ENCODE measurements around the gene CD247. TPM values are rescaled to one million over a fixed set of nuclear protein-coding genes. Genes with fewer than 3 reads are reported as not detected.
"Not testable (repeated sequence)": the region's sequence is repeated elsewhere in the genome, so short reads cannot be mapped to it uniquely, and the experiment has no call there.

The CD247 gene
- total RNA-seq, 1 donor from 2014 or later, result not detected

DNA sequence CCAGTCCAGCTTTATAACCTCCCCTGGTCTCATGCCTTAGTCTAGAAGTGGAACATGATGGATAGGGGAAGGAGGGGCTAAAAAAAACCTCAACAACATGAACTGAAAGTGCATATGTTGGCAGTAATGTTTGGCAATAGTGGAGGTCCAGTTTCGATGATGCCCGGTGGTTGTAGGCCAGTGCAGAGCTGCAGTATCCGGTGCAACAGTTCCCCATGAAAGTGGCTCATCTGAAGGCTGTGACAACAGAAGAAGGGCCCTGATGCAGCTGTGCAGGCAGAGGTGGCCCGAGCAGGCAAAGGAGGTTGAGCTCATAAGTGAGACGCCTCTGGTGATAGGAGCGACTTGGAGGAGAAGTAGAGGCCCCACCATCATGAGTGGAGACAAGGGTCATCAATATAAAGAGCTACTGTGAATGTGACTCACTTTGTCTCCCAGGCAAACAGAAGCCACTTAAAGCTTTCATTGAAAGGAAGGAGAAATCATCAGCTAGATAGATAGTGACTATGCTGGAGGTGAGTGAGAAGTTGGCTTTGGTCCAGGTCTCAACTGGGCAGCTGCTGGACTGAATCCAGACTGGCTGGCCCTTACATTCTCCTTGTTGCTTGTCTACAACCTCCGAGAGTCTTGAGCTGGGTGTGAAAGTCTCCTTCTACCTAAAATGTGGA lies 45.4 kb upstream of the CD247 start:
- TF ChIP-seq, protein P1, sequence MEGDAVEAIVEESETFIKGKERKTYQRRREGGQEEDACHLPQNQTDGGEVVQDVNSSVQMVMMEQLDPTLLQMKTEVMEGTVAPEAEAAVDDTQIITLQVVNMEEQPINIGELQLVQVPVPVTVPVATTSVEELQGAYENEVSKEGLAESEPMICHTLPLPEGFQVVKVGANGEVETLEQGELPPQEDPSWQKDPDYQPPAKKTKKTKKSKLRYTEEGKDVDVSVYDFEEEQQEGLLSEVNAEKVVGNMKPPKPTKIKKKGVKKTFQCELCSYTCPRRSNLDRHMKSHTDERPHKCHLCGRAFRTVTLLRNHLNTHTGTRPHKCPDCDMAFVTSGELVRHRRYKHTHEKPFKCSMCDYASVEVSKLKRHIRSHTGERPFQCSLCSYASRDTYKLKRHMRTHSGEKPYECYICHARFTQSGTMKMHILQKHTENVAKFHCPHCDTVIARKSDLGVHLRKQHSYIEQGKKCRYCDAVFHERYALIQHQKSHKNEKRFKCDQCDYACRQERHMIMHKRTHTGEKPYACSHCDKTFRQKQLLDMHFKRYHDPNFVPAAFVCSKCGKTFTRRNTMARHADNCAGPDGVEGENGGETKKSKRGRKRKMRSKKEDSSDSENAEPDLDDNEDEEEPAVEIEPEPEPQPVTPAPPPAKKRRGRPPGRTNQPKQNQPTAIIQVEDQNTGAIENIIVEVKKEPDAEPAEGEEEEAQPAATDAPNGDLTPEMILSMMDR (IDR thresholded peaks at IDR 0.05; ENCODE audit: partially characterized antibody, unreplicated experiment), result no peak
- Mint-ChIP-seq H3K27me3 (ENCODE audit: unreplicated experiment) (peaks cover 4% of the 10 kb centered on the region), H3K36me3 (ENCODE audit: unreplicated experiment) (no peaks in the 10 kb centered on the region), H3K4me1 (ENCODE audit: low read depth, unreplicated experiment) (peaks cover 4% of the 10 kb centered on the region), H3K27ac (ENCODE audit: unreplicated experiment) (no peak overlapping the region), H3K9me3 (ENCODE audit: unreplicated experiment) (no peaks in the 10 kb centered on the region), H3K4me3 (ENCODE audit: unreplicated experiment) (no peak overlapping the region)
- no peak for DNase-seq

GRCh38 chr1:167562702-167563101 lies 44.4 kb upstream of the CD247 start:
- Mint-ChIP-seq H3K4me1 (ENCODE audit: low read depth, unreplicated experiment) (peaks cover 4% of the 10 kb centered on the region), H3K9me3 (ENCODE audit: unreplicated experiment) (no peaks in the 10 kb centered on the region), H3K27ac (ENCODE audit: unreplicated experiment) (no peak overlapping the region), H3K36me3 (ENCODE audit: unreplicated experiment) (no peaks in the 10 kb centered on the region), H3K27me3 (ENCODE audit: unreplicated experiment) (peaks cover 4% of the 10 kb centered on the region), H3K4me3 (ENCODE audit: unreplicated experiment) (no peak overlapping the region)
- no peak for DNase-seq
- TF ChIP-seq, protein P1 (IDR thresholded peaks at IDR 0.05; ENCODE audit: partially characterized antibody, unreplicated experiment), result no peak

DNA sequence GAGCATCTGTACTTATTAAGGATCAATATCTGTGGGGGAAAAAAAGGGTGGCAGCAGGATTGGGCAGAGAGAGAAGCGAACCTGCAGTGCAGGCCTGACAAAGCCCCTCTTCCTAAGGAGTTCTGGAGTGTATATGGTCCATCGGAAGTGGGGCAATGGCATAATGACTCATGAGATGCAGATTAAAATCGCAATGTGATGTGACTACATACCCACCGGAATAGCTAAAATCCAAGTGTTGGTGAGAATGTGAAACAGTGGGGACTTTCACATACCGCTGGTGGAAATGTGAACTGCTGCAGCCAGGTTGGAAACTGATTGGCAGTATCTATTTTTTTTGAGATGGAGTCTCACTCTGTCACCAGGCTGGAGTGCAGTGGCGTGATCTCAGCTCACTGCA lies 43.4 kb upstream of the CD247 start:
- TF ChIP-seq, protein P1 (IDR thresholded peaks at IDR 0.05; ENCODE audit: partially characterized antibody, unreplicated experiment), result no peak
- no peak overlapping the region for H3K4me3 Mint-ChIP-seq (ENCODE audit: unreplicated experiment)
- no peaks in the 10 kb centered on the region for H3K36me3 Mint-ChIP-seq (ENCODE audit: unreplicated experiment)
- H3K27me3 Mint-ChIP-seq (ENCODE audit: unreplicated experiment), result peaks cover 2% of the 10 kb centered on the region
- H3K4me1 Mint-ChIP-seq (ENCODE audit: low read depth, unreplicated experiment), result peaks cover 4% of the 10 kb centered on the region
- DNase-seq, result no peak
- no peaks in the 10 kb centered on the region for H3K9me3 Mint-ChIP-seq (ENCODE audit: unreplicated experiment)
- no peak overlapping the region for H3K27ac Mint-ChIP-seq (ENCODE audit: unreplicated experiment)

DNA sequence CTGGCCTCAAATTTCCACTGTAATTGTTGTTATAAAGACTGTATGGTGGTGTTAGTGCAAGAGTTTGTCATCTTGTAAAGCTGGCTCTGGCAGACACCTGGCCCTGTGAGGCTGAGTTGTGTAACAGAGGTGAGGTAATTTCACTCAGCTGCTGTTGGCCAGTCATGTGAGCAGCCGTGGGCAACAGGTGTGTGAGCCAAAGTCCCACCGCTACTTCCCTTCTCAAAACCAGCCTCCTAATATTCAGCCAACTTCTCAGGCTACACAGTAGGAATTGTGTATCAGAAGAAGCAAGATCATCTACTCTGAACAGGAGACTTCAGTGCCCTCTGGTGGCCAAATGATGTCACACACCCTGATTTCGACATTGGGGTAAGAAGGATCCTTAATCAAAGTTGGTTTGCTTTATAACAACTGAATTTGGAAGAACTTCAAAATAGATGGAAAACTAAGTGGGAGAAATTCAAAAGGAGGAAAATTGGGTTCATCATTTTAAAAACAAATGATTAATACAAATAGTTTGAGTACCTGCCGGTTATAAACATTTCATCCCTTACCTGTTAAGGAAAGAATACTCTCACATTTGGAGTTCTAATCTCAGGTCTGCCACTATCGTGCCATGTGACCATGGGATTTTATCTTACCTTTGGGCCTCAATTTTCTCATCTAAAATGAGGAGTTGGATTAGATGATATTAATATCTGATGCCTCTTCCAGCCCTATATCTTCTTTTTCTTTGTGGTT lies 37.8 kb upstream of the CD247 start:
- Mint-ChIP-seq H3K4me1 (ENCODE audit: low read depth, unreplicated experiment) (peaks cover 3% of the 10 kb centered on the region), H3K27me3 (ENCODE audit: unreplicated experiment) (peaks cover 3% of the 10 kb centered on the region), H3K27ac (ENCODE audit: unreplicated experiment) (no peak overlapping the region), H3K36me3 (ENCODE audit: unreplicated experiment) (no peaks in the 10 kb centered on the region), H3K9me3 (ENCODE audit: unreplicated experiment) (no peaks in the 10 kb centered on the region), H3K4me3 (ENCODE audit: unreplicated experiment) (no peak overlapping the region)
- TF ChIP-seq, protein P1 (IDR thresholded peaks at IDR 0.05; ENCODE audit: partially characterized antibody, unreplicated experiment), result peak; percentile 91
- DNase-seq, result peak; percentile 81

GRCh38 chr1:167555072-167555471 lies 36.7 kb upstream of the CD247 start:
- DNase-seq; H3K9me3 Mint-ChIP-seq (ENCODE audit: unreplicated experiment); H3K4me1 Mint-ChIP-seq (ENCODE audit: low read depth, unreplicated experiment); H3K27ac Mint-ChIP-seq (ENCODE audit: unreplicated experiment); H3K27me3 Mint-ChIP-seq (ENCODE audit: unreplicated experiment); H3K4me3 Mint-ChIP-seq (ENCODE audit: unreplicated experiment); H3K36me3 Mint-ChIP-seq (ENCODE audit: unreplicated experiment): not testable (repeated sequence)
